Stomach (tissue), 4 donors: ENCODE measurements around the gene OASL.

ENCODE experiments used
- CTCF ChIP-seq, 7 experiments: fragments of 450-650 bp in 4 of 7; fragments of 200-600 bp in 3 of 7; sonication (generic) in 3 of 7; IDR thresholded peaks; one replicate each; pipeline ENCODE4 v1.5.1; 2016 to 2019; ENCODE audit warnings: antibody characterized with exemption in 7 of 7, control low read depth in 2 of 7, mild to moderate bottlenecking in 1 of 7
- EP300 ChIP-seq: sonication (generic); formaldehyde crosslinking; IDR thresholded peaks from one replicate; pipeline ENCODE4 v1.6.1; 2017; ENCODE audit warnings: antibody characterized with exemption
- POLR2A ChIP-seq, 4 donors: fragments of 450-650 bp; IDR thresholded peaks; one replicate each; pipeline ENCODE4 v1.6.1; 2016; ENCODE audit warnings: antibody characterized with exemption in 4 of 4, control low read depth in 2 of 4, mild to moderate bottlenecking in 1 of 4, moderate library complexity in 1 of 4

- TF ChIP-seq CTCF (IDR thresholded peaks at IDR 0.05) (no peak), POLR2A (IDR thresholded peaks at IDR 0.05) (no peak), EP300 (no peak)
These were observed 46.0 kb upstream of the OASL start for GRCh38 chr12:121085069-121085468.
